Coronary artery (tissue), 2 donors: ENCODE results near the gene SIGLEC11.

Source experiments
- DNase-seq: peaks from one replicate; pipeline ENCODE4 v3.0.0-alpha.2; 2017; ENCODE audit warnings: low spot score
- H3K27ac ChIP-seq, 2 donors: fragments of 200-600 bp; sonication (generic); one replicate each; pipeline ENCODE4 v1.5.1; 2016 to 2019
- H3K4me3 ChIP-seq: fragments of 200-600 bp; sonication (generic); 2 replicates; pipeline ENCODE4 v1.5.1; 2016; ENCODE audit warnings: mild to moderate bottlenecking, moderate library complexity
- CTCF ChIP-seq: fragments of 200-600 bp; sonication (generic); IDR thresholded peaks from one replicate; pipeline ENCODE4 v1.5.1; 2019; ENCODE audit warnings: antibody characterized with exemption

Gene SIGLEC11

GRCh38 chr19:49924004-49924880 lies 36.7 kb downstream of the SIGLEC11 start:
- H3K27ac ChIP-seq, result no peak overlapping the region

DNA sequence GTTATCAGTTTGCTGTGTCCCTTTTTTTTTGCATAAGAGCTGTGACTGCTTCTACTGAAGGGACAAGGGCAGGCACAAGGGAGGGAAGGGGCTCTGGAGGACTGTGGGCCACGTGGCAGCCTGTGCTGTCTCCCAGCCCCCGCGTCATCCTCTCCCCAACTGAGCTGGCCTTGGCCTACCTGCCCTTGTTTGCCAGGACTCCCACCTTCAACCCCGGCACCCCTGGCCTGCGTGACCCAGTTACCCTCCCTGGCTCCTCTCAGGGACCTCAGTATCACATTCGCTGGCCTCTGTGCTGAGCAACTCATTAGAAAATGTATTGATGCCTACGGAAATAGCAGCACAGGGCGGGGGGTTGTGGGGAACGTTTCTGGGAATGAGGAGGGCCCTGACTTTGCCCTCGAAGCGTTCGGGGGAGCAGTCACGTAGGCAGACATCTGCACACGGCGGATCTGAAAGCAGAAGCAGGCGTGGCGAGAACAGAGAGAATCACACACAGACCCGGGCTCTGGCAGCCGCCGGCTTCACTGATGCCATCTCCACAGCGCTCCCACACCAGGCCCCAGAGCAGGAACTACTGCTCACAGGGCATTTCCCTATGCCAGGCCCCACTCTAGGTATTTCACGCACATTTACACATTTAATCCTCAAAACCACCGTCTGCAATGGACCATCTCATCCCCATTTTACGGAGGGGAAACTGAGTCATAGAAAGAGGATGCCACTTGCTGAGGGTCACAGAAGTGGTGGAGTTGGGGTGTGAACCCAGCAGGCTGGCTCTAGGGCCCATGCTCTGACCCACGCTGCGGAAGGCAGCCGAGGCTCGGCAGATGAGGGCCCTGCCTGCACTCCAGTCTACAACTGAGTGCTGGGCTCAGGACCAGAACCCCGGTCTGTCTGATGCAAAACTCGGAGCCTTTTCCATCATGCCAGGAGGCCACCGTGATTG lies 37.6 kb downstream of the SIGLEC11 start:
- Histone ChIP-seq H3K4me3 (no peak overlapping the region), H3K27ac (no peak overlapping the region)
- no peak for TF ChIP-seq CTCF
- DNase-seq, result no peak

More at GRCh38 chr19:49924004-49924880, 36.7 kb downstream of the SIGLEC11 start:
- TF ChIP-seq CTCF, result no peak
- H3K4me3 ChIP-seq, result no peak overlapping the region
- no peak for DNase-seq

DNA sequence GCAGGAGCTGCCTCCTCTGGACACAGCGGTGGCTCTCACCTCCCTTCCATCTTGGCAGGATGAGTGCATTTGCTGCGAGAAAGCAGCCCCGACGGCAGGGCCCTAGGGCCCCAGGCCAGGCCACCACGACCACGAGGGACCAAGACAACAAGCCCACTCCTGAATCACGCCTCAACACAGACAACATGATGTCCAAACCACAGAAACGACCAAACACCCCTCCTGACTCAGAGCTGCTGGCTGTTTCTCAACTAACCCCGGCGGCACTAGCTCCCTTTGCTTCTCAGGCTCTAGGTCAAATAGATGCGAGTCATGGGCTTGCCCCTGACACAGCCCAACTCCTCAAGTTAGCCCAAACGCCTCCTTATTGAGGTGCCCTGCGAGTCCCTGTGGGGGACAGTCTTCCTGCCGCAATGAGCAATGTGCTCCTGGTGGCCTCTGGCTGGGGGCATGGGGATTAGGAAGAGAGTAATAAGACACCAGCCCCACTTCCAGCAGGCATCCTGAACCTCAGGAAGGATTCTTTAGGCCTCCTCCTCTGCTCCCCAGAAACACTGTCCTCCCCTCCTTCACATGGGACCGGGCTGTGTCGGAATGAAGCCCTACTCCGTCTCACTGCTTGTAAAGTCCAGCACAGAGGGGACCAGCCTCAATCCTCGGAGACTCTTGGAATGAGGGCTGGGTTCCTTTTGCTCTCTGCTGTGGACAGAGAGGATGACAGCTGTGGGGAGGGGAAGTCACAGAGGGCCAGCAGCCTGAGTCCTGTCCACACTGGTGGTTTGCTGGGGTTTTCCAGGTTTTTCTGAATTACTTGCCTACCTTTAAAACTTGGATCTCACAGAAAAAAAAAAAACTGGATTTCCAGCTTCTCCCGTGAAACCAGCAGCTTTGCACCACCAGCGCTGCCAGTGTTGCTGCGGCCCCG lies 38.8 kb downstream of the SIGLEC11 start:
- no peak for DNase-seq
- Histone ChIP-seq H3K27ac (no peak overlapping the region), H3K4me3 (no peak overlapping the region)
- TF ChIP-seq CTCF, result no peak

GRCh38 chr19:49920624-49921363 lies 40.2 kb downstream of the SIGLEC11 start:
- H3K27ac ChIP-seq, result no peak overlapping the region
- TF ChIP-seq CTCF, result no peak
- no peak for DNase-seq
- H3K4me3 ChIP-seq, result no peak overlapping the region

DNA sequence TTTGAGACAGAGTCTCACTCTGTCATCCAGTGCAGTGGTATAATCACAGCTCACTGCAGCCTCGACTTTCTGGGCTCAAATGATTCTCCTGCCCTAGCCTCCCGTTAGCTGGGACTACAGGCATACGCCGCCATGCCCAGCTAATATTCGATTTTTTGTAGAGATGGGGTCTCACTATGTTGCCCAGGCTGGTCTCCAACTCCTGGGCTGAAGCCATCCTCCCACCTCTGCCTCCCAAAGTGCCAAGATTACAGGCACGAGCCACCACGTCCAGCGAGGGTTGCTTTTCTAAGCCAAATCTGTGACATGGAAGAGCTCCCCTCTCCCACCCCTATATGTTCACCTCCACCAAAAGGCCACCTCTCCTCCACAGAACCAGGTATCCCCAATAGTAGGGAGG lies 42.9 kb downstream of the SIGLEC11 start:
- no peak for TF ChIP-seq CTCF
- no peak overlapping the region for H3K4me3 ChIP-seq
- DNase-seq, result no peak
- no peak overlapping the region for H3K27ac ChIP-seq
